ENCODE results near the gene ENO3. TPM values are rescaled to one million over a fixed set of nuclear protein-coding genes. Genes with fewer than 3 reads are reported as not detected.

The ENO3 gene
- total and polyA plus RNA-seq, 2 donors (not counting 3 experiments of a cell fraction or from before 2014, with no cell fraction given) = 5.5 to 5.9 TPM

DNA sequence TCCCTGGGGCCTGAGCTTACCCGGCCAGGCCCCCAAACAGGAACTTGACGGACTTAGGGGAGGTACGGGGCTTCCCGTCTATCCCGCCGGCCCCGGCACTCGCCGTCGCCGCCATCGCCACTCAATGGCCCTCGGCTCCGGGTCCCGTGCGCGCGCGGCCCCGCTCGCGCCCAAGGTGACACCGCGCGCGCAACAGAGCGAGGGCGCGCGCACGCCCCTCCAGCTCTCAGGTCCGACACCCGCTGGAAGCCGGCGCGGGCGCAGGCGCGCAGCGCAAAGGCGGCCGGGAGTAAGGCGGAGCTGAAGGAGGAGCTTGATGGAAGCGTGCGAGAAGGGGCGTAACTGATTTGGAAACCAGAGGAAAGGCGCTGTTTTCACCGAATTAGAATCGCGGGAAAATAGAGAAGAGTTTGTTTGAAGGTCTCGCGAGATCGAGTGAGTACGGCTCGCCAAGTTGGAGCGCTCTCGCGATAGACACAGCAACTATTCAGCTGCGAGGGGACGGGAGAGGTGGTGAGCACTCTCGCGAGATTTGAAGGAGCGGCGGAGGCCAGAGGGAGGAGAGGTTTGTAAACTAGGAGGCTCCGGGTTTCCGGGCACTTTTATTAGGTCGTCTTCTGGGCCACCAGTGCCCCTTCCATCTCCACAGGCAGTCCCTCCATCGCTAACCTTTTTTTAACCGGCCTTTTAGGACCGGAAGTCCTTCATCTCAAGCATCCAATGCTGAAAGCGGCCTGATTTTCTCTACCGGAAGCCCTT lies 10.9 kb upstream of the ENO3 start, which contains the start of the genes RNF167 and SLC25A11:
TSS of gene RNF167 (plus strand) at position 473 of the 759 bp plus-strand sequence. CDS start 642 bp downstream, outside the sequence.
TSS of gene SLC25A11 (minus strand) at position 251 of the 759 bp plus-strand sequence. CDS start at position 115, 136 bp downstream.
- TF ChIP-seq EZH2 (IDR thresholded peaks at IDR 0.05; ENCODE audit: borderline replicate concordance, low read depth, low read length, severe bottlenecking) (no peak), CTCF (IDR thresholded peaks at IDR 0.05; ENCODE audit: extremely low read depth in 1 of 2, insufficient read depth in 1 of 2, low read depth in 1 of 2, low read length in 2 of 2) (no peak), POLR2AphosphoS5 (IDR thresholded peaks at IDR 0.05; ENCODE audit: insufficient read depth, low read depth, low read length) (peak; percentile 84), GATA2 (IDR thresholded peaks at IDR 0.05; ENCODE audit: insufficient read depth, insufficient read length, low read depth, low read length) (no peak), JUN (IDR thresholded peaks at IDR 0.05; ENCODE audit: borderline replicate concordance, insufficient read depth, insufficient read length, low read depth) (no peak), MAX (IDR thresholded peaks at IDR 0.05; ENCODE audit: insufficient read depth, insufficient read length) (peak; percentile 31), POLR2A (IDR thresholded peaks at IDR 0.05; ENCODE audit: low read depth, low read length) (peak; percentile 85), FOS (IDR thresholded peaks at IDR 0.05; ENCODE audit: borderline replicate concordance, insufficient read depth, low read length) (no peak), MYC (IDR thresholded peaks at IDR 0.05; ENCODE audit: low read depth, low read length) (no peak)
- dilution Hi-C loops (cut with MboI; ENCODE audit: extremely low pct_ligation_motif_present, low sequenced_read_pairs) (no loop called here), intact Hi-C loops (cut with micrococcal nuclease) (loop anchor here (1.0 to 2.0 kb wide), 5 partner anchors 8 to 59 kb away; partner anchors contain the start of genes CAMTA2, PFN1 and SPAG7)
- Histone ChIP-seq H3K36me3 (ENCODE audit: control insufficient read depth in 2 of 2, extremely low read depth in 1 of 2, insufficient read depth in 2 of 2, low read length in 2 of 2) (peaks cover 8 to 37% of the 10 kb centered on the region in 2 experiments), H2AFZ (ENCODE audit: low read depth, low read length) (peak within 1 kb of the TSS; percentile 40), H3K79me2 (ENCODE audit: control insufficient read depth, insufficient read depth, low read length) (peaks cover 59% of the 10 kb centered on the region), H3K4me2 (ENCODE audit: insufficient read depth, low read length) (peak within 1 kb of the TSS; percentile 89), H3K27ac (ENCODE audit: insufficient read depth, low read depth, low read length) (peak within 1 kb of the TSS; percentile 81), H4K20me1 (replicated peaks; ENCODE audit: control insufficient read depth, extremely low read depth, insufficient read depth, low read length) (no peaks in the 10 kb centered on the region), H3K9ac (replicated peaks; ENCODE audit: extremely low read depth, insufficient read depth, low read length) (peak within 1 kb of the TSS; percentile 88), H3K4me1 (ENCODE audit: control insufficient read depth, extremely low read depth, insufficient read depth, low read length) (peaks cover 21% of the 10 kb centered on the region), H3K9me3 (replicated peaks; ENCODE audit: control insufficient read depth, insufficient read depth, low read length) (no peaks in the 10 kb centered on the region), H3K4me3 (replicated peaks in 1 of 3; ENCODE audit: insufficient read depth in 1 of 3, low read depth in 1 of 3, low read length in 3 of 3) (peak within 1 kb of the TSS; percentile 45 to 84 (median 77)), H3K27me3 (ENCODE audit: control insufficient read depth in 2 of 2, insufficient read depth in 2 of 2, low read length in 2 of 2) (no peaks in the 10 kb centered on the region), H3K9me1 (replicated peaks; ENCODE audit: control insufficient read depth, extremely low read depth, insufficient read depth, low read length) (no peaks in the 10 kb centered on the region)
- CTCF ChIA-PET = interaction anchor here (0.6 to 3.3 kb wide), 15 partner anchors 13 to 230 kb away, joined by 3 to 44 read pairs (median 4); partner anchors contain the start of genes CHRNE, INCA1, KIF1C and SPAG7
- peak; percentile 100 for DNase-seq (ENCODE audit: low read depth, low spot score)
- POLR2A ChIA-PET = interaction anchor here (0.7 to 2.3 kb wide), 5 partner anchors 11 to 31 kb away, joined by 4 to 15 read pairs (median 4); partner anchors contain the start of genes ENO3 and SPAG7
- no TSS peak for BruUV-seq (replicated peaks)
- peak; percentile 98 for FAIRE-seq

All from endothelial cell of umbilical vein (primary cell).